ENCODE data around the gene ZNF319. TPM values are rescaled to one million over a fixed set of nuclear protein-coding genes. Genes with fewer than 3 reads are reported as not detected.
"Not testable (repeated sequence)": the region's sequence is repeated elsewhere in the genome, so short reads cannot be mapped to it uniquely, and the experiment has no call there.

Gene ZNF319
- total RNA-seq, 2 experiments from 2014 or later: 9.5 to 10.1 TPM

GRCh38 chr16:58024486-58025350 is 24.2 kb upstream of the ZNF319 start:
- CTCF ChIA-PET: interaction anchor here (0.5 to 1.7 kb wide), 6 partner anchors 10 to 169 kb away, joined by 4 to 5 read pairs (median 4); partner anchors contain the start of genes USB1 and ZNF319
- POLR2A ChIA-PET: interaction anchor here (0.6 to 1.0 kb wide), 2 partner anchors 26 to 105 kb away, joined by 3 to 7 read pairs; partner anchors contain the start of gene CFAP20

GRCh38 chr16:58022601-58023371 is 22.3 kb upstream of the ZNF319 start:
- POLR2A ChIA-PET: interaction anchor here (1.3 kb wide), 1 partner anchor 23 kb away, joined by 3 read pairs; no protein-coding TSS in a partner anchor

GRCh38 chr16:58021661-58022551 is 21.4 kb upstream of the ZNF319 start:
- POLR2A ChIA-PET: no interaction called here

More at GRCh38 chr16:58022601-58023371, 22.3 kb upstream of the ZNF319 start:
- CTCF ChIA-PET: interaction anchor here (0.8 to 1.6 kb wide), 4 partner anchors 8 to 149 kb away, joined by 3 to 5 read pairs (median 4); no protein-coding TSS in a partner anchor

GRCh38 chr16:58020628-58021521 is 20.4 kb upstream of the ZNF319 start:
- CTCF ChIA-PET: no interaction called here
- POLR2A ChIA-PET: no interaction called here

More at GRCh38 chr16:58021661-58022551, 21.4 kb upstream of the ZNF319 start:
- CTCF ChIA-PET: no interaction called here

GRCh38 chr16:58019866-58020538 is 19.5 kb upstream of the ZNF319 start:
- ChIA-PET POLR2A (no interaction called here), CTCF (interaction anchor here (0.9 to 1.2 kb wide), 2 partner anchors 9 to 14 kb away, joined by 3 read pairs; no protein-coding TSS in a partner anchor)

GRCh38 chr16:58018803-58019202 is 18.3 kb upstream of the ZNF319 start:
- ChIA-PET POLR2A (no interaction called here), CTCF (interaction anchor here (0.9 to 1.3 kb wide), 3 partner anchors 8 to 15 kb away, joined by 3 read pairs; no protein-coding TSS in a partner anchor)

GRCh38 chr16:58016840-58017446 is 16.5 kb upstream of the ZNF319 start:
- ChIA-PET CTCF (no interaction called here), POLR2A (no interaction called here)

- POLR2A ChIA-PET: no interaction called here
- CTCF ChIA-PET: interaction anchor here (0.5 to 0.6 kb wide), 2 partner anchors 55 to 121 kb away, joined by 3 to 4 read pairs; no protein-coding TSS in a partner anchor
Observed at GRCh38 chr16:58013201-58013956, 12.9 kb upstream of the ZNF319 start.

GRCh38 chr16:58012481-58012880 is 12.0 kb upstream of the ZNF319 start:
- ChIA-PET POLR2A (no interaction called here), CTCF (no interaction called here)

- ChIA-PET CTCF (no interaction called here), POLR2A (no interaction called here)
Observed at GRCh38 chr16:58011652-58012051, 11.2 kb upstream of the ZNF319 start.

GRCh38 chr16:58010886-58011285 is 10.4 kb upstream of the ZNF319 start:
- CTCF ChIA-PET: interaction anchor here (1.3 kb wide), 1 partner anchor 8 kb away, joined by 3 read pairs; no protein-coding TSS in a partner anchor
- POLR2A ChIA-PET: no interaction called here

GRCh38 chr16:58009856-58010416 is 9.5 kb upstream of the ZNF319 start:
- POLR2A ChIA-PET: interaction anchor here (0.7 kb wide), 1 partner anchor 9 kb away, joined by 3 read pairs; the partner anchor contains the start of gene USB1

GRCh38 chr16:58004736-58005135 is 4.3 kb upstream of the ZNF319 start:
- CTCF ChIA-PET: interaction anchor here (0.8 to 1.2 kb wide), 3 partner anchors 65 to 269 kb away, joined by 3 read pairs; partner anchors contain the start of gene KATNB1
- POLR2A ChIA-PET: not testable (repeated sequence)

More at GRCh38 chr16:58009856-58010416, 9.5 kb upstream of the ZNF319 start:
- CTCF ChIA-PET: interaction anchor here (1.3 kb wide), 1 partner anchor 9 kb away, joined by 3 read pairs; no protein-coding TSS in a partner anchor

GRCh38 chr16:58002936-58003335 is 2.5 kb upstream of the ZNF319 start:
- CTCF ChIA-PET: no interaction called here
- POLR2A ChIA-PET: no interaction called here

GRCh38 chr16:58002416-58002800 is 1.9 kb upstream of the ZNF319 start:
- POLR2A ChIA-PET: no interaction called here

More at GRCh38 chr16:58002416-58002800, 1.9 kb upstream of the ZNF319 start:
- CTCF ChIA-PET: no interaction called here

Measured in activated CD8-positive, alpha-beta memory T cell treated with anti-CD3 and anti-CD28 coated beads for 36 hours (primary cell).